Sigmoid colon (tissue), 4 donors: ENCODE measurements around the gene CFAP69.

ENCODE experiments used
- POLR2AphosphoS5 ChIP-seq, 4 donors: sonication (generic); formaldehyde crosslinking; IDR thresholded peaks; one replicate each; pipeline ENCODE4 v1.6.1; 2017; ENCODE audit warnings: antibody characterized with exemption in 4 of 4
- TF ChIP-seq, protein P1 (sequence below), 4 experiments: fragments of 450-650 bp in 3 of 4; fragments of 200-600 bp in 1 of 4; IDR thresholded peaks; one replicate each; pipeline ENCODE4 v1.5.1; 2016 to 2019; ENCODE audit warnings: antibody characterized with exemption in 4 of 4, mild to moderate bottlenecking in 3 of 4, moderate library complexity in 2 of 4

DNA sequence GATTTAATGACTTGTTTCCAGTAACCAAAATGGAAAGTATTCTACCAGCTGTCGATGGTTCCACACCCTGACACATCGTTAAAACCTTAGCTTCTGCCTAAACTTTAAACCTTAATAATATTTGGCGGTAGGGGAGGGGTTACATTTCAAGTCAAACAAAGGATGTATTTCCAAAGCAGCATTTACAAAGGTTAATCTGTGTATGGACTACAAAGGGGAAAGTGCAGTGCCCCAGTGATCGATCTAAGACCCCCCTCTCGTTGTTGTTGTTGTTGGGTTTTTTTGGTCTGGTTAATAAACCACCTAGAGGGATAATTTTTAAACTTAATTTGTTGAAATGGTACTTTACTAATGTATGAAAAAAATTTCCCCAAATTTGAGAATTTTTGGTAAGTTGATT, 34.5 kb upstream of the CFAP69 start:
- TF ChIP-seq, protein P1, sequence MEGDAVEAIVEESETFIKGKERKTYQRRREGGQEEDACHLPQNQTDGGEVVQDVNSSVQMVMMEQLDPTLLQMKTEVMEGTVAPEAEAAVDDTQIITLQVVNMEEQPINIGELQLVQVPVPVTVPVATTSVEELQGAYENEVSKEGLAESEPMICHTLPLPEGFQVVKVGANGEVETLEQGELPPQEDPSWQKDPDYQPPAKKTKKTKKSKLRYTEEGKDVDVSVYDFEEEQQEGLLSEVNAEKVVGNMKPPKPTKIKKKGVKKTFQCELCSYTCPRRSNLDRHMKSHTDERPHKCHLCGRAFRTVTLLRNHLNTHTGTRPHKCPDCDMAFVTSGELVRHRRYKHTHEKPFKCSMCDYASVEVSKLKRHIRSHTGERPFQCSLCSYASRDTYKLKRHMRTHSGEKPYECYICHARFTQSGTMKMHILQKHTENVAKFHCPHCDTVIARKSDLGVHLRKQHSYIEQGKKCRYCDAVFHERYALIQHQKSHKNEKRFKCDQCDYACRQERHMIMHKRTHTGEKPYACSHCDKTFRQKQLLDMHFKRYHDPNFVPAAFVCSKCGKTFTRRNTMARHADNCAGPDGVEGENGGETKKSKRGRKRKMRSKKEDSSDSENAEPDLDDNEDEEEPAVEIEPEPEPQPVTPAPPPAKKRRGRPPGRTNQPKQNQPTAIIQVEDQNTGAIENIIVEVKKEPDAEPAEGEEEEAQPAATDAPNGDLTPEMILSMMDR (IDR thresholded peaks at IDR 0.05), result no peak
- no peak for TF ChIP-seq POLR2AphosphoS5 (IDR thresholded peaks at IDR 0.05)
